H1 (cell line): ENCODE measurements around the gene LHFPL3. TPM values are rescaled to one million over a fixed set of nuclear protein-coding genes. Genes with fewer than 3 reads are reported as not detected.

Source experiments
- CTCF ChIA-PET: fragments of 300-600 bp; sonication (Branson Sonifier 250); formaldehyde crosslinking; loops from one replicate; lab custom pipeline; 2021; ENCODE audit not compliant: partially characterized antibody; lab: Charles Lee
- POLR2A ChIA-PET: fragments of 300-600 bp; sonication (Branson Sonifier 250); formaldehyde crosslinking; loops from one replicate; lab custom pipeline; 2021; ENCODE audit warnings: inconsistent platforms; ENCODE audit not compliant: partially characterized antibody; lab: Charles Lee
- DNase-seq, 2 experiments: peaks; one replicate each; pipeline versions ENCODE4 v3.0.0 to v3.0.0-alpha.2; 2010 to 2022; ENCODE audit warnings: low spot score in 2 of 2, low read depth in 1 of 2, mixed read lengths in 1 of 2
- FAIRE-seq: peaks from 2 replicates; lab custom pipeline; 2011; peaks lifted over from hg19 to GRCh38; lab: Jason Lieb, UNC
- H2AFZ ChIP-seq: 2 replicates; pipeline ENCODE4 v1.8.1; 2012; ENCODE audit warnings: low read length, inconsistent platforms
- H2AK5ac ChIP-seq: 2 replicates; pipeline ENCODE4 v1.6.1; 2013; ENCODE audit warnings: low read depth, low read length
- H2BK120ac ChIP-seq: replicated peaks from 2 replicates; pipeline ENCODE3; 2013; ENCODE audit warnings: low read depth, low read length, inconsistent platforms
- H2BK12ac ChIP-seq: 2 replicates; pipeline ENCODE4 v1.6.1; 2013; ENCODE audit warnings: low read depth, low read length
- H2BK15ac ChIP-seq: 2 replicates; pipeline ENCODE4 v1.6.1; 2013; ENCODE audit warnings: low read length
- H2BK20ac ChIP-seq: 2 replicates; pipeline ENCODE4 v1.6.1; 2013; ENCODE audit warnings: low read length
- H2BK5ac ChIP-seq: 2 replicates; pipeline ENCODE4 v1.6.1; 2013; ENCODE audit warnings: low read depth, low read length
- H3K14ac ChIP-seq: 2 replicates; pipeline ENCODE4 v1.6.1; 2013; ENCODE audit warnings: inconsistent platforms; ENCODE audit not compliant: insufficient read length
- H3K18ac ChIP-seq: 2 replicates; pipeline ENCODE4 v1.6.1; 2013; ENCODE audit warnings: low read length; ENCODE audit errors: extremely low read depth
- H3K23ac ChIP-seq: 2 replicates; pipeline ENCODE4 v1.6.1; 2013; ENCODE audit warnings: inconsistent platforms; ENCODE audit not compliant: insufficient read length
- H3K23me2 ChIP-seq: 2 replicates; pipeline ENCODE4 v1.6.1; 2013; ENCODE audit warnings: low read depth, low read length
- H3K27ac ChIP-seq: 2 replicates; pipeline ENCODE4 v1.6.1; 2011; ENCODE audit warnings: low read depth, low read length, inconsistent platforms
- H3K27me3 ChIP-seq, 4 experiments: replicated peaks in 1 of 4; 1 replicate in 1 of 4; 2 replicates in 3 of 4; pipeline versions ENCODE4 v1.6.1 to v1.8.1; 2011 to 2013; ENCODE audit warnings: low read length in 3 of 4, mild to moderate bottlenecking in 3 of 4, inconsistent platforms in 2 of 4, mixed read lengths in 2 of 4, moderate library complexity in 1 of 4; ENCODE audit not compliant: control insufficient read depth in 3 of 4, insufficient read depth in 3 of 4; ENCODE audit errors: extremely low read depth in 1 of 4
- H3K36me3 ChIP-seq, 4 experiments: 2 replicates each; pipeline versions ENCODE4 v1.6.1 to v1.8.1; 2011 to 2013; ENCODE audit warnings: mild to moderate bottlenecking in 4 of 4, low read length in 3 of 4, moderate library complexity in 2 of 4, control low read depth in 1 of 4, inconsistent platforms in 1 of 4; ENCODE audit not compliant: insufficient read depth in 4 of 4, control insufficient read depth in 2 of 4
- H3K4ac ChIP-seq: replicated peaks from 2 replicates; pipeline ENCODE3; 2013; ENCODE audit warnings: low read length, low read depth, mixed read lengths, inconsistent platforms; ENCODE audit not compliant: insufficient read length
- H3K4me1 ChIP-seq, 4 experiments: replicated peaks in 1 of 4; 1 replicate in 1 of 4; 2 replicates in 3 of 4; pipeline versions ENCODE4 v1.6.1 to v1.8.1; 2011 to 2013; ENCODE audit warnings: low read length in 3 of 4, inconsistent platforms in 2 of 4, mixed read lengths in 1 of 4; ENCODE audit not compliant: insufficient read depth in 4 of 4, control insufficient read depth in 3 of 4
- H3K4me2 ChIP-seq, 2 experiments: 2 replicates each; pipeline versions ENCODE4 v1.6.1 to v1.8.1; 2011 to 2013; ENCODE audit warnings: low read depth in 2 of 2, low read length in 2 of 2, control low read depth in 1 of 2, inconsistent platforms in 1 of 2, mild to moderate bottlenecking in 1 of 2; ENCODE audit not compliant: insufficient read depth in 1 of 2
- H3K4me3 ChIP-seq, 4 experiments: fragments of 200-600, 300-600 bp in 1 of 4; sonication (generic), shearing (Covaris generic), sonication (Bioruptor Twin) in 1 of 4; 2 replicates each; pipeline versions ENCODE4 v1.5.1 to v1.8.1; 2011 to 2016; ENCODE audit warnings: low read length in 4 of 4, low read depth in 3 of 4, control low read depth in 2 of 4, inconsistent platforms in 2 of 4, mild to moderate bottlenecking in 2 of 4, mixed read lengths in 1 of 4, moderate library complexity in 1 of 4; ENCODE audit not compliant: insufficient read depth in 2 of 4; ENCODE audit errors: extremely low read depth in 1 of 4
- H3K56ac ChIP-seq: replicated peaks from 2 replicates; pipeline ENCODE3; 2013; ENCODE audit warnings: low read depth, mild to moderate bottlenecking, mixed read lengths, low read length, inconsistent platforms; ENCODE audit not compliant: insufficient read length
- H3K79me1 ChIP-seq: 2 replicates; pipeline ENCODE4 v1.6.1; 2013; ENCODE audit warnings: low read depth, low read length, control low read depth
- H3K79me2 ChIP-seq, 2 experiments: 2 replicates each; pipeline versions ENCODE4 v1.6.1 to v1.8.1; 2012 to 2013; ENCODE audit warnings: low read length in 2 of 2, mild to moderate bottlenecking in 2 of 2, inconsistent platforms in 1 of 2; ENCODE audit not compliant: insufficient read depth in 2 of 2, control insufficient read depth in 1 of 2
- H3K9ac ChIP-seq, 4 experiments: replicated peaks in 1 of 4; 1 replicate in 1 of 4; 2 replicates in 3 of 4; pipeline versions ENCODE4 v1.6.1 to v1.8.1; 2011 to 2013; ENCODE audit warnings: low read depth in 3 of 4, low read length in 3 of 4, control low read depth in 2 of 4, mild to moderate bottlenecking in 2 of 4, moderate library complexity in 2 of 4, inconsistent platforms in 1 of 4; ENCODE audit errors: extremely low read depth in 1 of 4
- H3K9me3 ChIP-seq, 2 experiments: 2 replicates each; pipeline versions ENCODE4 v1.6.1 to v1.8.1; 2012 to 2013; ENCODE audit warnings: mild to moderate bottlenecking in 2 of 2, moderate library complexity in 2 of 2, control low read depth in 1 of 2, inconsistent platforms in 1 of 2, low read depth in 1 of 2, low read length in 1 of 2, mixed read lengths in 1 of 2; ENCODE audit not compliant: insufficient read depth in 2 of 2
- H4K20me1 ChIP-seq, 2 experiments: replicated peaks in 1 of 2; 2 replicates each; pipeline versions ENCODE3 to v1.8.1; 2011 to 2013; ENCODE audit warnings: inconsistent platforms in 2 of 2, low read length in 2 of 2, mild to moderate bottlenecking in 1 of 2; ENCODE audit not compliant: insufficient read depth in 2 of 2, control insufficient read depth in 1 of 2
- H4K5ac ChIP-seq: 2 replicates; pipeline ENCODE4 v1.6.1; 2013; ENCODE audit warnings: low read length, low read depth, mixed read lengths, inconsistent platforms; ENCODE audit not compliant: insufficient read length
- H4K8ac ChIP-seq: 2 replicates; pipeline ENCODE4 v1.8.0; 2013; ENCODE audit warnings: mild to moderate bottlenecking, moderate library complexity, low read length, inconsistent platforms; ENCODE audit not compliant: insufficient read depth; ENCODE audit errors: extremely low read depth
- H4K91ac ChIP-seq: replicated peaks from 2 replicates; pipeline ENCODE3; 2013; ENCODE audit warnings: low read length, mixed read lengths, inconsistent platforms; ENCODE audit not compliant: insufficient read length
- KDM5A ChIP-seq: fragments of 200-600 bp; IDR thresholded peaks from 2 replicates; pipeline ENCODE4 v1.7.1; 2012; ENCODE audit warnings: mild to moderate bottlenecking, low read length, inconsistent platforms, mixed read lengths
- SIX5 ChIP-seq: IDR thresholded peaks from 2 replicates; pipeline ENCODE4 v1.6.1; 2011; ENCODE audit warnings: mild to moderate bottlenecking, low read depth, low read length
- SRF ChIP-seq: IDR thresholded peaks from 2 replicates; pipeline ENCODE4 v1.6.1; 2011; ENCODE audit warnings: mild to moderate bottlenecking, low read depth, low read length, moderate library complexity
- SUZ12 ChIP-seq: fragments of 200-600 bp; sonication (generic); IDR thresholded peaks from 2 replicates; pipeline ENCODE4 v1.6.1; 2012; ENCODE audit warnings: mild to moderate bottlenecking, inconsistent platforms, low read length, moderate library complexity, mixed read lengths
- TEAD4 ChIP-seq: IDR thresholded peaks from 2 replicates; pipeline ENCODE4 v1.6.1; 2012; ENCODE audit warnings: low read depth, low read length, inconsistent platforms, mixed read lengths
- WGBS, 2 experiments: shearing (Covaris generic) in 1 of 2; methylation state at CpG; one replicate each; pipeline versions ENCODE4 v1.1.6 to v1.1.7; 2013 to 2015; ENCODE audit warnings: low lambda C conversion rate in 2 of 2, mixed read lengths in 2 of 2, inconsistent platforms in 1 of 2, low coverage in 1 of 2, missing lambda C conversion rate in 1 of 2; ENCODE audit not compliant: insufficient replicate concordance in 2 of 2, insufficient coverage in 1 of 2, insufficient read length in 1 of 2; ENCODE audit errors: extremely low coverage in 1 of 2, missing lambda C conversion rate in 1 of 2; 5-methylcytosine and 5-hydroxymethylcytosine counted together
- polyA plus RNA-seq, 7 experiments: library from polyadenylated mRNA; depleted of rRNA in 3 of 7; stranded (reverse) in 5 of 7; unstranded in 2 of 7; fragments of >200 nt in 5 of 7; fragments of 200-250 nt in 2 of 7; gene quantifications; 1 replicate in 5 of 7; 2 replicates in 1 of 7; 4 replicates in 1 of 7; pipeline versions ENCODE4 v1.2.1 to v1.2.3, GENCODE V29; 2011 to 2013; ENCODE audit warnings: missing spikeins in 2 of 7, mixed read lengths in 2 of 7
- total RNA-seq: library from RNA; stranded (reverse); fragmentation: NEBNext Ultra II Directional; extraction: Animal tissue kit (Norgen Biotek cat#: 25700); gene quantifications from 2 replicates; pipeline ENCODE4 v1.2.1, GENCODE V29; 2021

Gene LHFPL3
- total and polyA plus RNA-seq, 2 of the 8 experiments (the other 6 are each of a cell fraction or from before 2014, with no cell fraction given) = 0.24 to 0.50 TPM

DNA sequence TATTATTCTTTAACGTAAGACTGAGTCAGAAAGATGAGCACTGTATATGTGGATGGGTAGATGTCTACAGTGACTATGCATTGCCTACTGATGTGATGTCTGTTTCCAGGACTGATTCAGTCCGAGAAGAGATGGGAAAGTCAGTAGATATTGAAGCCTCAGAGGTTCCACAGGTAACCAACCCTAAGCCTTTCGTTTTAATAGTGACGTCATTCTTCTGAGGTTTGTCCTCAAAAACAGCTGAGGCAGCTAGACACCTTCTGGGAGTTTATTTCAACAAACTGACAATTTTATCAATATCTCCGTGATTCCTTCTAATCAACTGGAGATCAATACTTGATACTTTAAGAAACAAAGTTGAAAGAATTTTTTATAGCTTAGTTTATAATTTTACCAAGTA, 171.6 kb downstream of the LHFPL3 start:
- H3K4me1 ChIP-seq = no peaks in the 10 kb centered on the region
- H2BK5ac ChIP-seq = no peak overlapping the region
- no peaks in the 10 kb centered on the region for H4K20me1 ChIP-seq
- H4K5ac ChIP-seq = no peak overlapping the region
- FAIRE-seq = no peak
- H2BK20ac ChIP-seq = no peak overlapping the region
- H3K9ac ChIP-seq = no peak overlapping the region
- WGBS, 2 experiments = 72% methylated on average over 5 of the region's 5 CpGs; no CpG with 5 or more reads in 1 of the 2 experiments
- H3K36me3 ChIP-seq = no peaks in the 10 kb centered on the region
- CTCF ChIA-PET = interaction anchor here (0.6 kb wide), 1 partner anchor 154 kb away, joined by 3 read pairs; no protein-coding TSS in a partner anchor
- H3K4me3 ChIP-seq = no peak overlapping the region
- H3K9me3 ChIP-seq = peaks cover 11 to 30% of the 10 kb centered on the region in 2 experiments; a peak in 2 of 4 replicates
- H3K23me2 ChIP-seq = no peaks in the 10 kb centered on the region
- H3K4ac ChIP-seq = no peak overlapping the region
- no peaks in the 10 kb centered on the region for H3K79me2 ChIP-seq
- no peak for DNase-seq
- no peak overlapping the region for H3K14ac ChIP-seq
- no peak overlapping the region for H2BK120ac ChIP-seq
- POLR2A ChIA-PET = no interaction called here
- no peak overlapping the region for H2AK5ac ChIP-seq
- no peak overlapping the region for H3K27ac ChIP-seq
- H2BK12ac ChIP-seq = no peak overlapping the region
- H4K8ac ChIP-seq = no peak overlapping the region
- no peak overlapping the region for H3K18ac ChIP-seq
- no peaks in the 10 kb centered on the region for H3K27me3 ChIP-seq
- H4K91ac ChIP-seq = no peak overlapping the region
- H3K56ac ChIP-seq = no peak overlapping the region
- no peak overlapping the region for H3K23ac ChIP-seq
- no peak overlapping the region for H3K4me2 ChIP-seq
- no peaks in the 10 kb centered on the region for H3K79me1 ChIP-seq
- no peak overlapping the region for H2AFZ ChIP-seq
- H2BK15ac ChIP-seq = no peak overlapping the region
- TF ChIP-seq SIX5 (no peak), TEAD4 (no peak), KDM5A (no peak), SRF (no peak), SUZ12 (no peak)
